Small intestine (tissue), 7 donors: ENCODE measurements around the gene GFOD1. TPM values are rescaled to one million over a fixed set of nuclear protein-coding genes. Genes with fewer than 3 reads are reported as not detected.

Experiments used
- DNase-seq, 2 donors: peaks; one replicate each; pipeline versions ENCODE4 v3.0.0 to v3.0.0-alpha.2; 2013
- FAIRE-seq: peaks from 2 replicates; lab custom pipeline; 2012; peaks lifted over from hg19 to GRCh38; lab: Jason Lieb, UNC
- H3K27ac ChIP-seq, 3 donors: one replicate each; pipeline ENCODE4 v1.5.1; 2013; ENCODE audit warnings: low read length in 2 of 3, mild to moderate bottlenecking in 2 of 3, control low read depth in 1 of 3, inconsistent platforms in 1 of 3, low read depth in 1 of 3, moderate library complexity in 1 of 3
- H3K27me3 ChIP-seq, 3 donors: one replicate each; pipeline ENCODE4 v1.6.1; 2013; ENCODE audit warnings: low read length in 3 of 3, inconsistent platforms in 1 of 3; ENCODE audit not compliant: control insufficient read depth in 3 of 3, insufficient read depth in 3 of 3
- H3K36me3 ChIP-seq, 3 donors: one replicate each; pipeline ENCODE4 v1.6.1; 2013; ENCODE audit warnings: low read length in 3 of 3, inconsistent platforms in 1 of 3, low read depth in 1 of 3, mild to moderate bottlenecking in 1 of 3, moderate library complexity in 1 of 3; ENCODE audit not compliant: control insufficient read depth in 3 of 3, insufficient read depth in 2 of 3
- H3K4me1 ChIP-seq, 3 donors: one replicate each; pipeline ENCODE4 v1.6.1; 2013; ENCODE audit warnings: low read length in 2 of 3, inconsistent platforms in 1 of 3, low read depth in 1 of 3, mild to moderate bottlenecking in 1 of 3, moderate library complexity in 1 of 3; ENCODE audit not compliant: control insufficient read depth in 3 of 3, insufficient read depth in 2 of 3
- H3K4me3 ChIP-seq, 3 donors: one replicate each; pipeline ENCODE4 v1.5.1; 2013; ENCODE audit warnings: low read length in 3 of 3, control low read depth in 1 of 3, inconsistent platforms in 1 of 3, low read depth in 1 of 3, mild to moderate bottlenecking in 1 of 3, moderate library complexity in 1 of 3
- H3K9me3 ChIP-seq, 2 donors: one replicate each; pipeline ENCODE4 v1.6.1; 2013; ENCODE audit warnings: low read depth in 1 of 2, low read length in 1 of 2; ENCODE audit not compliant: control insufficient read depth in 2 of 2, insufficient read depth in 1 of 2
- WGBS, 3 donors: extraction: QIAGEN DNeasy Blood & Tissue Kit; methylation state at CpG; one replicate each; pipeline ENCODE4 v1.1.7; 2013; 5-methylcytosine and 5-hydroxymethylcytosine counted together
- polyA plus RNA-seq, 4 donors: library from polyadenylated mRNA; stranded (reverse) in 3 of 4; unstranded in 1 of 4; fragments of 200-250 nt in 3 of 4; fragments of 120-200 nt in 1 of 4; gene quantifications; one replicate each; pipeline versions ENCODE4 v1.2.1 to v1.2.3, GENCODE V29; 2013
- donor health status: healthy with polysubstance abuse.
- donor health status: control.
- donor health status: control.
- donor health status: Bipolar disorder and iron deficiency.
- donor health status: healthy.

Gene GFOD1
- polyA plus RNA-seq, 4 donors, result 1.1 to 7.3 (median 1.5) TPM

DNA sequence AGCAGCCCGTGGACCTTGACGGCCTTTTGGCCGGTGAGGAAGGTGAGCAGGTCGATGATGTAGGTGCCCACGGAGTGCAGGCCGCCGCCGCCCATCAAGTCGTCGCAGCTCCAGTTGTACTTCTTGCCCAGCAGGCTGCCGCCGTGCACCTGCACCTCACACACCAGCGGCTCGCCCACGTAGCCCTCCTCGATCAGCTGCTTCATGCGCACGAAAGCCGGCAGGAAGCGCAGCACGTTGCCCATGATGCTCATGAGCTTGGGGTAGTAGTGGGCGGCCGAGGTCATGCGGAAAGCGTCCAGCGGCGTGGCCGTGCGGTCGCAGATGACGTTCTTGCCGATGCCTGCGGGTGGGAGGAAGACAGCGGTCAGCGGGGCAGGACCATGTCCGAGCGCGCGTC, 122.1 kb downstream of the GFOD1 start:
- no peak for FAIRE-seq
- Histone ChIP-seq H3K27ac (no peak overlapping the region), H3K27me3 (no peaks in the 10 kb centered on the region), H3K9me3 (no peaks in the 10 kb centered on the region), H3K36me3 (peaks cover 0 to 9% (median 0%) of the 10 kb centered on the region in 3 donors), H3K4me1 (no peaks in the 10 kb centered on the region), H3K4me3 (no peak overlapping the region)
- DNase-seq, result no peak
- 97 to 98% (median 98%) methylated on average over 39 of the region's 39 CpGs for WGBS, 3 donors

DNA sequence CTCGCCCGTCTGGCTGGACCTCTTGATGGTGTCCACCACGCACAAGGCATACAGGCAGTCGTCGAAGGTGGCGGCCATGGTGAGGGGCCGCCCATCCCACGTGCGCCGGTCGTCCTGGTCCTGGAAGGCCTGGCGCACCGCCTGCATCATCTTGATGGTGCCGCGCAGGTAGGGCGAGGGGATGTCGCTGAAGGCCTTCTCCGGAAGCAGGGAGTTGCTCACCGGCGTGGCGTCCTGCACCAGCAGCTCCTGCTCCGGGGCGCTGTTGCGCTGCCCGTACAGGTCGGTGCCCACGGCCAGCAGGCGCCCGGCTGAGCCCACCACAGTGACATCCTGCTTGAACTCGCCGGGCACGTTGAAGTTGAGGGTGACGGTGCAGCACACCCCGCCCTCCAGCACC, 122.6 kb downstream of the GFOD1 start:
- Histone ChIP-seq H3K27me3 (no peaks in the 10 kb centered on the region), H3K36me3 (peaks cover 0 to 9% (median 0%) of the 10 kb centered on the region in 3 donors), H3K27ac (no peak overlapping the region), H3K4me3 (no peak overlapping the region), H3K9me3 (no peaks in the 10 kb centered on the region), H3K4me1 (no peaks in the 10 kb centered on the region)
- FAIRE-seq (no peak), DNase-seq (no peak)
- 97% methylated on average over 33 to 34 of the region's 34 CpGs for WGBS, 3 donors

DNA sequence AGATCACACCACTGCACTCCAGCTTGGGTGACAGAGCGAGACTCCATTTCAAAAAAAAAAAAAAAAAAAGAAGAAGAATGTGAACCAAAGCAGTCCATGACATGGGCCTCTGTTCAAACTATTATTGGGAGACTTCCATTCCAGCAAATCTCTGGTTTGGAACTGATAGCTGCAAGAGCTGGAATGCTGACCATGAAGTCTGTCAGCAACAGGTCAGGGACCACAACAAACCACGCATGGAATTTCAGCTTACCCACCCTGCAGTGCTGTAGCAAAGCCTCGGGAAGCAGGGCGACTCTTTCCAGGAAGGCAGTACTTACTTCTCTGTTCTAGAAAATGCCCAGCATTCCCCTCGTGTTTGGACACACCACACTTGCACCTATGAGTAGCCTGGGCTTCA, 125.0 kb downstream of the GFOD1 start:
- no peaks in the 10 kb centered on the region for H3K4me1 ChIP-seq
- no peaks in the 10 kb centered on the region for H3K9me3 ChIP-seq
- peaks cover 0 to 5% (median 0%) of the 10 kb centered on the region in 3 donors for H3K27me3 ChIP-seq
- H3K36me3 ChIP-seq, result peaks cover 0 to 9% (median 0%) of the 10 kb centered on the region in 3 donors
- H3K4me3 ChIP-seq, result no peak overlapping the region
- H3K27ac ChIP-seq, result no peak overlapping the region
- no peak for FAIRE-seq
- 87 to 89% (median 89%) methylated on average over 4 to 5 of the region's 5 CpGs for WGBS, 3 donors
- no peak for DNase-seq

DNA sequence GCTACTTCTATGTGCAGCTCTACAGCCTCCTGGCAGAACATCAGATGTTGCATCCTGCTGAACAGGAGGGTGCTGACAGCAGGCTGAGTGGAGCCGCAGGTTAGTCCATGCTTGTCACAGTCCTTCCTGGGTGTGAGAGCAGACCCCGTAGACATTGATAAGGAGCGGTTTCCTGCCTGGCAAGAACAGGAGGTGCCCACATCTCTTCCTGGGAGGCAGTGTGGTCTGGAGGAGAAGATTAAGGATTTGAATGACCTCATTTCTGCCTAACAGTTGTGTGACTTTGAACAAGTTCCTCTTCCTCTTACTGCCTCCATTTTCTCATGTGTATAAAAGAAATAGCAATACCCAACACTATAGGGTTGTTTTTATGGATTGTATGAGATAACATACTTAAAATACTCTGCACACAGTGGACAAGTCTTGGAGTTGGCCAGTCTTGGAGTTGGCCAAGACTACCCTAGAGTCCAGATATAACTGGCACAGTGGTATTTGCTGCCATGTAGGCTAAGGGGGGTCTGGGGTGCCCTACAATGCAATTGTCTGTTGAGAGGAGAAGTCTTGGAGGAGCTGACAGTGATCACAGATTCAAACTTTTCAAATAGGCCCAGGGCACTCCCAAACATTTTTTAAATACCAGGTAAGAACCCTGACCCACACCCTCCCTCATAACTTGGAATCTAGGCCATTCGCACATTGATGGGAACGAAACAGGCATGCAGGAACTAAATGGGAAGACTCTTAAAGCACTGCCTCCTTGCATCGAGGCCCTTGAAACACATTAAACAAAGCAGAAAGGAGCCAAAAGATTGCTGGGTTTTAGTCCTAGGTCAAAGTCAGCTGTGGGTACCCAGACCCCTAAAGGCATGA, 126.5 kb downstream of the GFOD1 start:
- DNase-seq (no peak), FAIRE-seq (no peak)
- H3K36me3 ChIP-seq, result peaks cover 0 to 9% (median 0%) of the 10 kb centered on the region in 3 donors
- H3K27ac ChIP-seq, result no peak overlapping the region
- no peaks in the 10 kb centered on the region for H3K9me3 ChIP-seq
- H3K4me3 ChIP-seq, result no peak overlapping the region
- no peaks in the 10 kb centered on the region for H3K4me1 ChIP-seq
- peaks cover 0 to 5% (median 0%) of the 10 kb centered on the region in 3 donors for H3K27me3 ChIP-seq
- WGBS, 3 donors, result 81 to 89% (median 86%) methylated on average over 6 of the region's 6 CpGs

DNA sequence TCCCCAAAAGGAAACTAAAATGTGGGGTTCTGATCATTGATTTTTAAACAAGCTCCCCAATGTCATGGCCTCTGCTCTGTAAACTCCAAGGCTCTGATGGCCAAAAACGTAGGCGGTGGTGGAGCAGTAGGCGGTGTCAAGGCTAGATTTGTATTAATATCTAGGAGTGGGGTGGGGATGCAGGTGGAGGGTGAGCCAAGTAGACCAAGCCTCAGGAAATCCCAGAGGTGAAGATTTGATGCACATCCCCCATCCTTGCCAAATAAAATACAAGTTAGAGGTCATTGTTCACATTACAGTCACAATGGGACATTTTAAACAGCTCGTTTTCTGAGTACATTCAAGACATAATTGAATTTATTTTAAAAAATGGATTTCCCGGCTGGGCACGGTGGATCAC, 128.1 kb downstream of the GFOD1 start:
- no peak overlapping the region for H3K27ac ChIP-seq
- H3K36me3 ChIP-seq, result peaks cover 0 to 1% (median 0%) of the 10 kb centered on the region in 3 donors
- H3K4me1 ChIP-seq, result peaks cover 0 to 2% (median 0%) of the 10 kb centered on the region in 3 donors
- WGBS, 3 donors, result 85 to 91% (median 91%) methylated on average over 6 of the region's 6 CpGs
- FAIRE-seq (no peak), DNase-seq (no peak)
- no peak overlapping the region for H3K4me3 ChIP-seq
- no peaks in the 10 kb centered on the region for H3K9me3 ChIP-seq
- peaks cover 0 to 5% (median 0%) of the 10 kb centered on the region in 3 donors for H3K27me3 ChIP-seq

DNA sequence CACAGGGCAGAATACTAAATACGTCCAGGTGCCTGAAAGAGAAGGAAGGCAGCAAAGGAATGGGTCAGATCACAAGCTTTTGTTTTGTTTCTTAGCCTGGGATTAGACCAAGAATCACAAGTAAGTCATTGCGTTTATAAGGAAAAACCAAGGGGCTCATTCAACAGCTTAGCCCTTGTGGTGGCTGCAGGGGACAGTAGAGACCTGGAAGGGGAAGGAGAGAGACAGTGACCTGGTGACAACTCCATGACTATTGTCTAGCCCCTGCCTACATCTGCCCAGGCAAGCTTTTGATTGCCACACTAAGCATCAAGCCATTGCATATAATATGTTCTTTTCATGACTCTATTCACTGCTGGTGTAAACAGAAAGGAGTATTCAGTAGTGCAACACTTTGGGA, 128.9 kb downstream of the GFOD1 start:
- Histone ChIP-seq H3K9me3 (no peaks in the 10 kb centered on the region), H3K27me3 (peaks cover 0 to 5% (median 0%) of the 10 kb centered on the region in 3 donors), H3K27ac (no peak overlapping the region), H3K4me3 (no peak overlapping the region), H3K36me3 (no peaks in the 10 kb centered on the region), H3K4me1 (peaks cover 0 to 3% (median 0%) of the 10 kb centered on the region in 3 donors)
- FAIRE-seq, result no peak
- no peak for DNase-seq
- WGBS, 3 donors, result 91 to 96% (median 93%) methylated on average over 2 of the region's 2 CpGs

DNA sequence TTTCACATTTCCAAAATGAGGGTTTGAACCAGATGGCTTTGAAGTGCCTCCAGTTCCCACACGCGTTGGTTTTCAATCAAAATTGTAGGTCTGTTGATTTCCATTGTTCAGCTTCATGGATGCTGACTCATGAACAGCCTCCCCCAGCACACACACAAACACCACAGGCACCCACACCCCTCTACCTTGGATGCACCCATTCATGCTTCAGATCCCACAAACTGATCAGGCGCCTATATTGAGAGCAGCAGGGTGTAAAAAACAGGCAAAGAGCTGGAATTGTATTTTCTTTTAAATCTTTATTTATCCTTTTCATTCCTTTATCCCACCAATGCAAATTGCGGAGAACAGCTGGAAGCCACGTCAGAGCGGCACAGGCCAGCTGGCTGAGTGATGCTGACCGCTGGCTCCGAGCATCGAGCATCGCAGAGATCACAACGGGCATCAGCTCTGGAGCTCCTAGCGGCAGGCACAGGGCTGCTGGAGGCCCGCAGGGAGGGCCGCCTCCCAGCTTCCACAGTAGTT, 129.8 kb downstream of the GFOD1 start:
- no peak overlapping the region for H3K4me3 ChIP-seq
- no peaks in the 10 kb centered on the region for H3K36me3 ChIP-seq
- H3K9me3 ChIP-seq, result peaks cover 0 to under 1% of the 10 kb centered on the region in 2 donors
- FAIRE-seq, result no peak
- no peak for DNase-seq
- H3K27ac ChIP-seq, result no peak overlapping the region
- peaks cover 0 to 3% (median 0%) of the 10 kb centered on the region in 3 donors for H3K4me1 ChIP-seq
- peaks cover 0 to 7% (median 0%) of the 10 kb centered on the region in 3 donors for H3K27me3 ChIP-seq
- WGBS, 3 donors, result 75 to 84% (median 77%) methylated on average over 14 of the region's 14 CpGs

DNA sequence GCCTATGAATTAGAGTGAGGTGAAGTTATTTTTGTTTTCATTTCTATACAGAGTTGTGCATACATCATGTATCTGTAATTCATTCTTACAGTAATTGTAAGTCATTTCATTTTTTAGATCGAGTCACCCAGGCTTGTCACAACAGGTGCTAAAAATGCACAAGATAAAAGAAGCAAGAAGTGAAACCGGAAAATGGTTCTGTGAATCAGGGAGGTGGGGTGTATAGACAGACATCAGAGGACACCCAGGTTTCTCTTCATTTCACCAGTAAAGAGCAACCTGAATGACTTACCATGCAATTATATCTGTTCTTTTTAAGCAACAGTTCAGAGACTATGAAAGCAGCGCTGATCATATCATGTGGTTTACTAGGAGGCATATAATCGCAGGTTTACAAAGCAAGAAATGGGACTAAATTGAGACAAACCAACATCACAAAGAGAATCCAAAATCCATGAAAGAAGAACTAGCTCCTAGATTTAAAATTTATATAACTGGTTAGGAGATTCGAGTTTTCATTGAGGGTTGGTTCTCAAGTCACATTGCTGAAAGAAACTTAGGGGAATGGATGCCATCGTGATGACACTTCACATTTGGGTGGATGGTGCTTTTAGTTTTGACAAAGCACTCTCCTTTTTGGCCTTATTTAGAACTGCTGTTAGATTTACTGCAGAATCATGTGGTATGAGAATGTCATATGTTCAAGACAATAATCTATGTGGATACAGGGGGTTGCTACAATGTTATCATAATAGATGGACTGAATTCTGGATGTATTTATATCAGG, 131.2 kb downstream of the GFOD1 start:
- Histone ChIP-seq H3K27me3 (peaks cover 0 to 7% (median 0%) of the 10 kb centered on the region in 3 donors), H3K4me1 (peaks cover 0 to 3% (median 0%) of the 10 kb centered on the region in 3 donors), H3K36me3 (no peaks in the 10 kb centered on the region), H3K9me3 (peaks cover 0 to 4% of the 10 kb centered on the region in 2 donors), H3K27ac (peak overlapping the region in 1 of 3 donors; percentile 66), H3K4me3 (no peak overlapping the region)
- 63 to 70% (median 69%) methylated on average over 6 of the region's 6 CpGs for WGBS, 3 donors
- FAIRE-seq, result no peak
- DNase-seq, result peak in 1 of 2 donors; percentile 36
